22Rv1 (cell line): ENCODE measurements around the gene OLFM1.

ENCODE experiments used
- H3K27ac ChIP-seq: fragments of 450-650 bp; 2 replicates; pipeline ENCODE4 v1.5.1; 2017
- CTCF ChIP-seq: fragments of 450-650 bp; IDR thresholded peaks from 2 replicates; pipeline ENCODE4 v1.5.1; 2017; ENCODE audit warnings: mild to moderate bottlenecking
- ZFX ChIP-seq: fragments of 450-650 bp; IDR thresholded peaks from 2 replicates; pipeline ENCODE4 v1.6.1; 2017; ENCODE audit warnings: antibody characterized with exemption, borderline replicate concordance

The OLFM1 gene

GRCh38 chr9:135045264-135045927 is 42.1 kb upstream of the OLFM1 start:
- TF ChIP-seq CTCF (no peak), ZFX (no peak)
- H3K27ac ChIP-seq = no peak overlapping the region

- no peak overlapping the region for H3K27ac ChIP-seq
- no peak for TF ChIP-seq CTCF
- no peak for TF ChIP-seq ZFX
Measured at GRCh38 chr9:135045928-135046738, 41.3 kb upstream of the OLFM1 start.

- no peak for TF ChIP-seq ZFX
- no peak for TF ChIP-seq CTCF
- H3K27ac ChIP-seq = no peak overlapping the region
Measured at GRCh38 chr9:135046739-135047350, 40.6 kb upstream of the OLFM1 start.

- TF ChIP-seq ZFX (no peak), CTCF (no peak)
- no peak overlapping the region for H3K27ac ChIP-seq
Measured at GRCh38 chr9:135047521-135047920, 39.9 kb upstream of the OLFM1 start.

- no peak overlapping the region for H3K27ac ChIP-seq
- TF ChIP-seq CTCF (no peak), ZFX (no peak)
Measured at GRCh38 chr9:135048046-135048757, 39.3 kb upstream of the OLFM1 start.

GRCh38 chr9:135048758-135049444 is 38.6 kb upstream of the OLFM1 start:
- TF ChIP-seq CTCF = no peak
- no peak for TF ChIP-seq ZFX
- H3K27ac ChIP-seq = no peak overlapping the region
